Smooth muscle cell (in vitro differentiated cells): Measurements from ENCODE around the gene TOMT. TPM values are rescaled to one million over a fixed set of nuclear protein-coding genes. Genes with fewer than 3 reads are reported as not detected.
"Not testable (repeated sequence)": the region's sequence is repeated elsewhere in the genome, so short reads cannot be mapped to it uniquely, and the experiment has no call there.

ENCODE experiments used
- DNase-seq: peaks from one replicate; lab custom pipeline; 2025; ENCODE audit not compliant: unreplicated experiment; lab: John Stamatoyannopoulos, UW
- H2AFZ ChIP-seq: fragments of 200-600 bp; sonication (generic); 2 replicates; pipeline ENCODE4 v1.6.0; 2016; ENCODE audit warnings: antibody characterized with exemption, low read depth, mild to moderate bottlenecking
- H3F3A ChIP-seq: fragments of 200-600 bp; sonication (generic); 2 replicates; pipeline ENCODE4 v1.6.0; 2017; ENCODE audit warnings: antibody characterized with exemption, low read depth
- H3K27ac ChIP-seq: fragments of 200-600 bp; sonication (generic); 2 replicates; pipeline ENCODE4 v1.5.1; 2016; ENCODE audit warnings: low read depth, mild to moderate bottlenecking
- H3K27me3 ChIP-seq: fragments of 200-600 bp; sonication (generic); 2 replicates; pipeline ENCODE4 v1.6.1; 2016; ENCODE audit warnings: low read depth, mild to moderate bottlenecking
- H3K36me3 ChIP-seq: fragments of 200-600 bp; sonication (generic); 2 replicates; pipeline ENCODE4 v1.5.1; 2016; ENCODE audit warnings: low read depth
- H3K4me1 ChIP-seq: fragments of 200-600 bp; sonication (generic); 2 replicates; pipeline ENCODE4 v1.5.1; 2016; ENCODE audit warnings: low read depth
- H3K4me2 ChIP-seq: fragments of 200-600 bp; sonication (generic); 2 replicates; pipeline ENCODE4 v1.6.0; 2016; ENCODE audit warnings: mild to moderate bottlenecking
- H3K4me3 ChIP-seq: fragments of 200-600 bp; sonication (generic); 2 replicates; pipeline ENCODE4 v1.5.1; 2016; ENCODE audit warnings: mild to moderate bottlenecking
- H3K79me2 ChIP-seq: fragments of 200-600 bp; sonication (generic); 2 replicates; pipeline ENCODE4 v1.6.0; 2016; ENCODE audit warnings: low read depth, mild to moderate bottlenecking
- H3K9ac ChIP-seq: fragments of 200-600 bp; sonication (generic); 2 replicates; pipeline ENCODE4 v1.6.0; 2016; ENCODE audit warnings: low read depth
- H3K9me3 ChIP-seq: fragments of 200-600 bp; sonication (generic); replicated peaks from 2 replicates; pipeline ENCODE4 v1.5.1; 2016; ENCODE audit warnings: low read depth
- H4K20me1 ChIP-seq: fragments of 200-600 bp; sonication (generic); 2 replicates; pipeline ENCODE4 v1.6.0; 2016; ENCODE audit warnings: low read depth
- WGBS: methylation state at CpG from one replicate; pipeline ENCODE4 v1.1.7; 2016; ENCODE audit warnings: low lambda C conversion rate; 5-methylcytosine and 5-hydroxymethylcytosine counted together
- polyA plus RNA-seq: library from polyadenylated mRNA; unstranded; fragments of >200 nt; fragmentation: Nextera tagmentation; extraction: Ambion mirVana; gene quantifications from 2 replicates; pipeline ENCODE4 v1.2.1, GENCODE V29; 2016
- total RNA-seq: library from RNA; depleted of rRNA; stranded (reverse); fragments of >200 nt; gene quantifications from 2 replicates; pipeline ENCODE4 v1.2.3, GENCODE V29; 2014
- TF ChIP-seq, protein P1 (sequence below): fragments of 200-600 bp; sonication (generic); IDR thresholded peaks from 2 replicates; pipeline ENCODE4 v1.5.1; 2017; ENCODE audit warnings: borderline replicate concordance, mild to moderate bottlenecking, antibody characterized with exemption; ENCODE audit not compliant: insufficient read depth, poor library complexity, severe bottlenecking

Gene TOMT
- total and polyA plus RNA-seq, 2 experiments from 2014 or later, result not detected

DNA sequence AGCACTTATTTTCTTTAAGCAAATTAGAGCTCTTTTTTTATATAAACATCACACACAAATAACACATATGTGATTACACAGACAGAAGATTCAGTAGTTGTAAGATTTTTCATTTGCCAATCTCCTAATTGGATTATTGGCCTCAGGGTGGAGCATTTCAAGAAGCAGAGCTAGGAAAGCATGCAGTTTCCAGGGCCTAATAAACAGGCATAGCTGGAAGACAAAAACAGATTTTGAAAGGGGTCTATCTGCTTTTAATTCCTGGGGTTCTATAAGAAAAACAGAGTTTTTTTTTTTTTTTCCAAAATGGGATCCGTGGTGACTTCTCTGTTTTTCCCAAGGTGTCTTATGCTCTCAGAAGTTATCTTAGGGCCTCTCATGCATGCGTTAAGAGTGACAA is 22.2 kb downstream of the TOMT start:
- Histone ChIP-seq H3K4me3 (no peak overlapping the region), H3K9me3 (no peaks in the 10 kb centered on the region), H3K36me3 (no peaks in the 10 kb centered on the region), H3K4me1 (no peaks in the 10 kb centered on the region), H3K27ac (no peak overlapping the region), H3K9ac (no peak overlapping the region), H4K20me1 (no peaks in the 10 kb centered on the region), H3K79me2 (no peaks in the 10 kb centered on the region), H3K27me3 (peaks cover 12% of the 10 kb centered on the region), H3K4me2 (no peak overlapping the region), H2AFZ (no peak overlapping the region), H3F3A (no peaks in the 10 kb centered on the region)
- WGBS, result 71% methylated on average over 2 of the region's 2 CpGs
- DNase-seq, result no peak
- TF ChIP-seq, protein P1, sequence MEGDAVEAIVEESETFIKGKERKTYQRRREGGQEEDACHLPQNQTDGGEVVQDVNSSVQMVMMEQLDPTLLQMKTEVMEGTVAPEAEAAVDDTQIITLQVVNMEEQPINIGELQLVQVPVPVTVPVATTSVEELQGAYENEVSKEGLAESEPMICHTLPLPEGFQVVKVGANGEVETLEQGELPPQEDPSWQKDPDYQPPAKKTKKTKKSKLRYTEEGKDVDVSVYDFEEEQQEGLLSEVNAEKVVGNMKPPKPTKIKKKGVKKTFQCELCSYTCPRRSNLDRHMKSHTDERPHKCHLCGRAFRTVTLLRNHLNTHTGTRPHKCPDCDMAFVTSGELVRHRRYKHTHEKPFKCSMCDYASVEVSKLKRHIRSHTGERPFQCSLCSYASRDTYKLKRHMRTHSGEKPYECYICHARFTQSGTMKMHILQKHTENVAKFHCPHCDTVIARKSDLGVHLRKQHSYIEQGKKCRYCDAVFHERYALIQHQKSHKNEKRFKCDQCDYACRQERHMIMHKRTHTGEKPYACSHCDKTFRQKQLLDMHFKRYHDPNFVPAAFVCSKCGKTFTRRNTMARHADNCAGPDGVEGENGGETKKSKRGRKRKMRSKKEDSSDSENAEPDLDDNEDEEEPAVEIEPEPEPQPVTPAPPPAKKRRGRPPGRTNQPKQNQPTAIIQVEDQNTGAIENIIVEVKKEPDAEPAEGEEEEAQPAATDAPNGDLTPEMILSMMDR, result no peak

DNA sequence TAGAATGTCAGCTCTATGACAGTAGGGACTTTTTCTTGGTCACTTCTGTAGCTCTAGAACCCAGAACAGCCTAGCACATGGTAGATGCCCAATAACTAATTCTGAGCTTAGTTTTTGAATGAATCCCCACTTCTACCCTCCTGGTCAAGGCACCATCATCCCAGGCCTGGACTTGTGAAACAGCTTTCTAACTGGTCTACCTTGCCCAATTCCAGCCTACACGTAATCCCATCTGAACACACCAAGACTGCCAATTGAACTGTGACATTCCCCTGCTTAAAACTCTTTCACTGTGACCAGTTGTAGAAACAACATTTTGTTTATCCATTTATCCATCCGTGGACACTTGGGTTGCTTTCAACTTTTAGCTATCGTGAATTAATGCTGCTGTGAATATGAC is 23.7 kb downstream of the TOMT start:
- Histone ChIP-seq H3K27me3 (peaks cover 17% of the 10 kb centered on the region), H3K4me3 (no peak overlapping the region), H2AFZ (no peak overlapping the region), H3K27ac (no peak overlapping the region), H3F3A (no peaks in the 10 kb centered on the region), H3K4me1 (no peaks in the 10 kb centered on the region), H3K79me2 (no peaks in the 10 kb centered on the region), H3K4me2 (no peak overlapping the region), H3K36me3 (no peaks in the 10 kb centered on the region), H3K9me3 (no peaks in the 10 kb centered on the region), H3K9ac (no peak overlapping the region), H4K20me1 (no peaks in the 10 kb centered on the region)
- 86% methylated on average over 3 of the region's 3 CpGs for WGBS
- TF ChIP-seq, protein P1, result no peak
- DNase-seq, result no peak

DNA sequence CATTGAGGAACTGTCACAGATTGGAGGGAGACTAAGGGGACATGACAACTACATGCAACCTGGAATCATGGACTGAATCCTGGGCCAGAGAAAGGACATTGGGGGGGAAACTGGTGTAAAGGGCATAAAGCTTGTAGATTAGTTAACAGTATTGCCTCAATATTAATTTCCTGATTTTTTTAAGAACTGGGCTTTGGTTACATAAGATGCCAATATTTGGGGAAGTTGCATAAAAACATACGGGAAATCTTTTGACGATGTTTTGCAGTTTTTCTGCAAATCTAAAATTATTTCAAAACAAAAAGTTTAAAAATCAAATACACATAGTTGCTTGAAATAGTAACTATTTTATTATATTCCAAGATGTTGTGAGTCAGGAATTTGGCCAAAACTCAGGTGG is 26.9 kb downstream of the TOMT start:
- H3K36me3 ChIP-seq, result no peaks in the 10 kb centered on the region
- peaks cover 17% of the 10 kb centered on the region for H3K27me3 ChIP-seq
- no peak overlapping the region for H3K27ac ChIP-seq
- WGBS, result 95% methylated on average over 2 of the region's 2 CpGs
- H3K9ac ChIP-seq, result no peak overlapping the region
- H3F3A ChIP-seq, result no peaks in the 10 kb centered on the region
- no peak overlapping the region for H3K4me3 ChIP-seq
- no peaks in the 10 kb centered on the region for H3K9me3 ChIP-seq
- no peaks in the 10 kb centered on the region for H3K4me1 ChIP-seq
- H2AFZ ChIP-seq, result no peak overlapping the region
- no peak for DNase-seq
- no peaks in the 10 kb centered on the region for H3K79me2 ChIP-seq
- no peaks in the 10 kb centered on the region for H4K20me1 ChIP-seq
- TF ChIP-seq, protein P1, result no peak
- no peak overlapping the region for H3K4me2 ChIP-seq

DNA sequence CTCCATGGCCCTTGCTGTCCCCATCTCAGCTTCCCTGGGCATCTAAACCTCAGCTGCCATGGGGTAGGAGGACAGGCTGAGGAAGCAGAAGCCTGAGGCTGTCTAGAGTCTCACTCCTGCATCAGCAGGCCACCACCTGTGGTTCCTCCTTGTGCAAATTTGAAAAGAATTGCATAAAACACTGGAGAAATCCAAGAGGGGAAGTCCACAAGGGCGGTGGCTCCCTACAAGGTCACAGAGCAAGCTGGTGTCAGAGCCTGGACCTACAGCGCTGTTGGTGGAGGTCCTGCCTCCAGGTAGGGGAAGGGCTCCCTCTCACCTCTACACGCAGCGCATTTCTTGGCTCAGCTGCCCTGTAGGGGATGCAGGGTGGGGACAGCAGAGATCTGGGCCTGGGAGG is 29.7 kb downstream of the TOMT start, which contains the start of gene FOLR3:
Gene FOLR3 (plus strand): TSS at position 253 of the 400 bp plus-strand sequence. CDS start 228 bp downstream, outside the sequence.
- not testable (repeated sequence) for H2AFZ ChIP-seq, H3K79me2 ChIP-seq, H3K9me3 ChIP-seq, H3K4me1 ChIP-seq, H3K4me3 ChIP-seq, H3K9ac ChIP-seq, H4K20me1 ChIP-seq, H3F3A ChIP-seq, DNase-seq, H3K27ac ChIP-seq, H3K36me3 ChIP-seq, H3K4me2 ChIP-seq
- 87% methylated on average over 4 of the region's 4 CpGs for whole genome bisulfite sequencing
- H3K27me3 ChIP-seq, result peaks cover 17% of the 10 kb centered on the region
